C4-2B (cell line): Measurements from ENCODE around the gene GAS6.

ENCODE experiments used
- CTCF ChIP-seq: fragments of 450-650 bp; conservative IDR thresholded peaks from 2 replicates; pipeline ENCODE4 v1.5.1; 2017; ENCODE audit warnings: mild to moderate bottlenecking
- ZFX ChIP-seq: fragments of 450-650 bp; IDR thresholded peaks from 2 replicates; pipeline ENCODE4 v1.6.1; 2017

GRCh38 chr13:113836768-113837559, 26.9 kb downstream of the GAS6 start:
- TF ChIP-seq CTCF (no peak), ZFX (no peak)
